OCI-LY7 (cell line): Measurements from ENCODE around the gene USH2A. TPM values are rescaled to one million over a fixed set of nuclear protein-coding genes. Genes with fewer than 3 reads are reported as not detected.

ENCODE experiments used
- BruUV-seq: library from RNA; stranded (reverse); fragments of 400-500 nt; replicated peaks from 2 replicates; lab custom pipeline; 2021; lab: Mats Ljungman, UMichigan
- CTCF ChIA-PET: fragments of 300-600 bp; sonication (Branson Sonifier 250); formaldehyde crosslinking; loops from one replicate; lab custom pipeline; 2022; ENCODE audit warnings: antibody characterized with exemption; ENCODE audit not compliant: unreplicated experiment; lab: Charles Lee
- POLR2A ChIA-PET: fragments of 300-600 bp; sonication (Branson Sonifier 250); formaldehyde crosslinking; loops from one replicate; lab custom pipeline; 2022; ENCODE audit warnings: antibody characterized with exemption; lab: Charles Lee
- DNase-seq: peaks from one replicate; pipeline ENCODE4 v3.0.0-alpha.2; 2015; ENCODE audit warnings: low spot score
- H2AFZ ChIP-seq: fragments of 200-600 bp; sonication (generic), shearing (Covaris generic); 2 replicates; pipeline ENCODE4 v1.6.1; 2014; ENCODE audit warnings: mild to moderate bottlenecking, antibody characterized with exemption, low read length, moderate library complexity
- H3K27ac ChIP-seq: fragments of 200-600 bp; sonication (generic); 2 replicates; pipeline ENCODE4 v1.5.1; 2014; ENCODE audit warnings: mixed run types, low read depth, mild to moderate bottlenecking, moderate library complexity, low read length, inconsistent platforms; ENCODE audit not compliant: poor library complexity, severe bottlenecking
- H3K36me3 ChIP-seq: fragments of 200-600 bp; sonication (generic); 2 replicates; pipeline ENCODE4 v1.6.1; 2014; ENCODE audit warnings: mild to moderate bottlenecking, antibody characterized with exemption, low read length, moderate library complexity, mixed read lengths; ENCODE audit not compliant: insufficient read depth
- H3K4me1 ChIP-seq: fragments of 200-600 bp; sonication (generic); 2 replicates; pipeline ENCODE4 v1.5.1; 2014; ENCODE audit warnings: mild to moderate bottlenecking, low read length; ENCODE audit not compliant: insufficient read depth, poor library complexity, severe bottlenecking
- H3K4me2 ChIP-seq: fragments of 200-600 bp; sonication (generic); 2 replicates; pipeline ENCODE4 v1.6.1; 2014; ENCODE audit warnings: mild to moderate bottlenecking, low read length
- H3K4me3 ChIP-seq: fragments of 200-600 bp; sonication (generic); 2 replicates; pipeline ENCODE4 v1.5.1; 2014; ENCODE audit warnings: mild to moderate bottlenecking, low read depth, low read length; ENCODE audit not compliant: poor library complexity, severe bottlenecking
- H3K79me2 ChIP-seq: fragments of 200-600 bp; sonication (generic); 2 replicates; pipeline ENCODE4 v1.6.1; 2016; ENCODE audit warnings: low read depth, mild to moderate bottlenecking, low read length, moderate library complexity, mixed read lengths; ENCODE audit not compliant: insufficient read depth
- H3K9me2 ChIP-seq: fragments of 200-600 bp; sonication (generic); 2 replicates; pipeline ENCODE4 v1.6.1; 2016; ENCODE audit warnings: mild to moderate bottlenecking, low read length, mixed read lengths; ENCODE audit not compliant: insufficient read depth
- H3K9me3 ChIP-seq: fragments of 200-600 bp; sonication (generic); 2 replicates; pipeline ENCODE4 v1.6.1; 2014; ENCODE audit warnings: mild to moderate bottlenecking, mixed run types, low read length, mixed read lengths
- H4K20me1 ChIP-seq: fragments of 200-600 bp; sonication (generic); 2 replicates; pipeline ENCODE4 v1.6.1; 2014; ENCODE audit warnings: mild to moderate bottlenecking, antibody characterized with exemption, low read length, moderate library complexity, mixed read lengths; ENCODE audit not compliant: insufficient read depth
- CTCF ChIP-seq: fragments of 200-600 bp; sonication (generic); conservative IDR thresholded peaks from 2 replicates; pipeline ENCODE4 v1.5.1; 2014; ENCODE audit warnings: mild to moderate bottlenecking, antibody characterized with exemption, low read length, moderate library complexity, mixed read lengths
- EZH2phosphoT487 ChIP-seq: fragments of 200-600 bp; sonication (generic); IDR thresholded peaks from 2 replicates; pipeline ENCODE4 v1.6.1; 2018; ENCODE audit warnings: low read depth, borderline replicate concordance, mild to moderate bottlenecking, mixed run types, antibody characterized with exemption, low read length, moderate library complexity, mixed read lengths
- intact Hi-C: fragments of 100-400 bp; cut with micrococcal nuclease; formaldehyde crosslinking; loops from one replicate; pipeline ENCODE4 v1.10.0; 2022; ENCODE audit not compliant: unreplicated experiment
- total RNA-seq, 2 experiments: library from RNA; depleted of rRNA in 1 of 2; stranded (reverse); fragments of >200 nt in 1 of 2; shearing (Covaris generic) in 1 of 2; gene quantifications; 2 replicates each; pipeline ENCODE4 v1.2.3, GENCODE V29; 2014 to 2022

The USH2A gene
- total RNA-seq, 2 experiments from 2014 or later, result not detected

GRCh38 chr1:216323344-216323743 is 99.9 kb downstream of the USH2A start:
- DNase-seq, result no peak
- Histone ChIP-seq H3K9me3 (no peaks in the 10 kb centered on the region), H3K4me2 (no peak overlapping the region), H3K9me2 (no peaks in the 10 kb centered on the region), H3K36me3 (no peaks in the 10 kb centered on the region), H3K27ac (no peak overlapping the region), H3K4me3 (no peak overlapping the region), H4K20me1 (no peaks in the 10 kb centered on the region), H3K79me2 (no peaks in the 10 kb centered on the region), H3K4me1 (no peaks in the 10 kb centered on the region), H2AFZ (no peak overlapping the region)
- no TSS peak for BruUV-seq
- intact Hi-C loops, result no loop called here
- CTCF ChIA-PET, result no interaction called here
- TF ChIP-seq CTCF (no peak), EZH2phosphoT487 (no peak)
- POLR2A ChIA-PET, result interaction anchor here (0.5 kb wide), 1 partner anchor 880 kb away, joined by 3 read pairs; no protein-coding TSS in a partner anchor

DNA sequence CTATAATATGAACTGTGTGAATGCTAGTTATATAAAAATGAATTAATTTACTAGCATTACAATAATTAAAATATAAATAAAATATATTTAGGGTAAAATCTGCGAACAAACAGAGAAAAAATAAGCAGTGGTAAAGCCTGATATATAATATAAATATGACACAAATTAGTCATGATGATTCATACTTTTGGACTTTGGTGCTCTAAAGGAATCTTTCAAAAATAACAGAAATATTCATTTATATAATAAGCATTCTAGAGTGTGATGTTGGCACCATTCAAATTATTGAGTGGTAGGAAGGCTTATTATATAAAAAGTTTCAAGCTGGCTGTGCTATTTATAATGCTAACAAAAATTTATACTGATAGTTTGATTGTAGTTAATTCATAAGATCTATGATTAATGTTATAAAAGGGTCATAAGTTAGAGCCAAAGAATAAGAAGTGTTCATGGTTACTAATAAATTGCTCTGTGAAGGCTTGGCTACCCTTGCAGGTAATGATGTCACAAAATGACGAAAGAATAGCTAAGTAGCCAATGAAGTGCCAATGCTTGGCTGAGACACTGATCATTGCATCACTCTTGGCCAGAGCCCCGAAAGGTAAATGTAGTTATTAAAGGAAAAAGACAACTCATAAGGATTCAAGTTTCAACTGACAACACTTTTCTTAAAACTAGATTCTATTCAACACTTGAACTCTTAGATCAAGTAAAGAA is 108.7 kb downstream of the USH2A start:
- no TSS peak for BruUV-seq
- ChIA-PET CTCF (no interaction called here), POLR2A (interaction anchor here (0.6 kb wide), 2 partner anchors 354 to 835 kb away, joined by 3 read pairs; no protein-coding TSS in a partner anchor)
- H3K79me2 ChIP-seq, result no peaks in the 10 kb centered on the region
- no peak for DNase-seq
- TF ChIP-seq EZH2phosphoT487, result no peak
- TF ChIP-seq CTCF, result no peak
- intact Hi-C loops, result loop anchor here (5.0 kb wide), 2 partner anchors 253 to 428 kb away; no protein-coding TSS in a partner anchor
- H3K9me3 ChIP-seq, result no peaks in the 10 kb centered on the region
- no peak overlapping the region for H3K27ac ChIP-seq
- H3K9me2 ChIP-seq, result no peaks in the 10 kb centered on the region
- H3K4me1 ChIP-seq, result no peaks in the 10 kb centered on the region
- no peak overlapping the region for H2AFZ ChIP-seq
- no peak overlapping the region for H3K4me3 ChIP-seq
- H3K4me2 ChIP-seq, result no peak overlapping the region
- no peaks in the 10 kb centered on the region for H4K20me1 ChIP-seq
- H3K36me3 ChIP-seq, result no peaks in the 10 kb centered on the region

DNA sequence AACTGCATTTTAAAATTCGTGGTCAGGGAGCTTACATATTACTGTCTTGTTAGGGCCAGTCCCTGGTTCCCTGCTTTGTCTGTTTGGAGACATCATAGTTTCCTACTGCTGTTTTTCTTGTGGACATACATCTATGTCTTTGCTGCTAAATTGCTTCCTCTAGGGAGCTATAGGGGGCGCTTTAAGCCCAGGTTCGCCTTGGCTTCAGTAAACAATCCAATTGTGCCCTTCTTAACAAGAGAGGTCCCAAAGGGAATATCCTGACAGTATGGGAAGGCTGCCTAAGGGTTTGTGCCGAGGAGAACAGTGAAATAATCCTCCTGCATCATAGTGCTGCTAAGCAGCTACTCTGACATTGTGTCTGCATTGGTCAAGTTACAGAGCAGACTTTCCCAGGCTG is 112.5 kb downstream of the USH2A start:
- Histone ChIP-seq H3K9me3 (no peaks in the 10 kb centered on the region), H3K4me3 (no peak overlapping the region), H3K4me1 (no peaks in the 10 kb centered on the region), H4K20me1 (no peaks in the 10 kb centered on the region), H2AFZ (no peak overlapping the region), H3K9me2 (no peaks in the 10 kb centered on the region), H3K79me2 (no peaks in the 10 kb centered on the region), H3K4me2 (no peak overlapping the region), H3K27ac (no peak overlapping the region), H3K36me3 (no peaks in the 10 kb centered on the region)
- ChIA-PET CTCF (no interaction called here), POLR2A (interaction anchor here (0.6 kb wide), 1 partner anchor 375 kb away, joined by 3 read pairs; no protein-coding TSS in a partner anchor)
- no TSS peak for BruUV-seq
- intact Hi-C loops, result loop anchor here (5.0 kb wide), 1 partner anchor 432 kb away; no protein-coding TSS in a partner anchor
- TF ChIP-seq EZH2phosphoT487 (no peak), CTCF (peak; percentile 76)
- DNase-seq, result peak; percentile 5
